Measurements from ENCODE around the gene FASN.

DNA sequence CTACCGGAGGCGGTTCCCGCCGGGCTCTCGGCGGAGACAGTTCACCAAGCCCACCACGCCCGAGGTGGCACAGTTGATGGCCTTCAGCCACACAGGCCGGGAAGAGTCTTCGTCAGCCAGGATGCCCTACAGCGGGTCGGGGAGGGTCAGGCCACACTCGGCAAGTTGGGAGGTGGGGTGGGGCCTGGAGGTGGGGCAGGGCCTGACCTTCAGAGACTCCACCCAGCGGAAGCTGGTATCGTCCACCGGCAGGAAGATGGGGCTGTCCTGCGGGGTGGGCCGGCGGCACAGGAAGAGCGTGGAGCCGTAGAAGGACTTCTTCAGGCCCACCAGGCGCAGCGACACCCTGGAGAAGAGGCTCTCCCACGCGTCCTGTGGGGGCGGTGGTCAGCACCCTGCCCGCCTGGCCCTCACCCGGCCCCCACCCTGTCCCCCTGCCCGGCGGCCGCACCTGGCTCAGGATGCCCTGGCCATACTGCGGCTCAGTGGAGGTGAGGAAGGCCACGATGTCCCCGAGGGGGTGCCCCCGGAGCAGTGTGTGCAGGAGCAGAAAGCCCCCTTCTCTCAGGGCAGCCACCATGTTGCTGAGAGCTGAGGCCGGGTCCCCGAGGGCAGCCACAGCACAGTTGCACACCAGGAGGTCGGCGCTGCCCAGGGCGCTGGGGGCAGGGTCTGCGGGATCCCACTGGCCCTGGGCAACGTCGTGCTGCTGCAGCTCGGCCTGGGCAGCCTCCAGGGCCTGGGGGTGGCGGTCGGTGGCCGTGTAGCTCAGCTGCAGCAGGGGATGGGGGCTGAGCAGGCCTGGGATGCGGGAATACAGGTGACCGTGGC is 12.8 kb downstream of the FASN start:
- TF ChIP-seq, protein P1, sequence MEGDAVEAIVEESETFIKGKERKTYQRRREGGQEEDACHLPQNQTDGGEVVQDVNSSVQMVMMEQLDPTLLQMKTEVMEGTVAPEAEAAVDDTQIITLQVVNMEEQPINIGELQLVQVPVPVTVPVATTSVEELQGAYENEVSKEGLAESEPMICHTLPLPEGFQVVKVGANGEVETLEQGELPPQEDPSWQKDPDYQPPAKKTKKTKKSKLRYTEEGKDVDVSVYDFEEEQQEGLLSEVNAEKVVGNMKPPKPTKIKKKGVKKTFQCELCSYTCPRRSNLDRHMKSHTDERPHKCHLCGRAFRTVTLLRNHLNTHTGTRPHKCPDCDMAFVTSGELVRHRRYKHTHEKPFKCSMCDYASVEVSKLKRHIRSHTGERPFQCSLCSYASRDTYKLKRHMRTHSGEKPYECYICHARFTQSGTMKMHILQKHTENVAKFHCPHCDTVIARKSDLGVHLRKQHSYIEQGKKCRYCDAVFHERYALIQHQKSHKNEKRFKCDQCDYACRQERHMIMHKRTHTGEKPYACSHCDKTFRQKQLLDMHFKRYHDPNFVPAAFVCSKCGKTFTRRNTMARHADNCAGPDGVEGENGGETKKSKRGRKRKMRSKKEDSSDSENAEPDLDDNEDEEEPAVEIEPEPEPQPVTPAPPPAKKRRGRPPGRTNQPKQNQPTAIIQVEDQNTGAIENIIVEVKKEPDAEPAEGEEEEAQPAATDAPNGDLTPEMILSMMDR (IDR thresholded peaks at IDR 0.05) = no peak
- TF ChIP-seq ZFX (IDR thresholded peaks at IDR 0.05; ENCODE audit: borderline replicate concordance) = no peak
